ENCODE measurements around the gene MYO5B.

MYO5B gene

GRCh38 chr18:50187659-50188058 lies 7.3 kb downstream of the MYO5B start:
- DNase-seq, result no peak

- no peak for DNase-seq
These were observed 8.6 kb downstream of the MYO5B start for GRCh38 chr18:50186385-50186784.

GRCh38 chr18:50183556-50183955 lies 11.4 kb downstream of the MYO5B start:
- no peak for DNase-seq

GRCh38 chr18:50182511-50182910 lies 12.4 kb downstream of the MYO5B start:
- no peak for DNase-seq

- no peak for DNase-seq
These were observed 13.4 kb downstream of the MYO5B start for GRCh38 chr18:50181590-50181989.

GRCh38 chr18:50179465-50179864 lies 15.5 kb downstream of the MYO5B start:
- no peak for DNase-seq

GRCh38 chr18:50177294-50177992 lies 17.5 kb downstream of the MYO5B start:
- no peak for DNase-seq

GRCh38 chr18:50172367-50172766 lies 22.6 kb downstream of the MYO5B start:
- DNase-seq, result no peak

- no peak for DNase-seq
These were observed 23.5 kb downstream of the MYO5B start for GRCh38 chr18:50171406-50171805.

GRCh38 chr18:50170004-50170403 lies 24.9 kb downstream of the MYO5B start:
- no peak for DNase-seq

- DNase-seq, result no peak
These were observed 25.8 kb downstream of the MYO5B start for GRCh38 chr18:50169149-50169548.

GRCh38 chr18:50167966-50168365 lies 27.0 kb downstream of the MYO5B start:
- DNase-seq, result no peak

GRCh38 chr18:50166901-50167300 lies 28.0 kb downstream of the MYO5B start:
- no peak for DNase-seq

- DNase-seq, result no peak
These were observed 31.4 kb downstream of the MYO5B start for GRCh38 chr18:50163505-50163904.

- DNase-seq, result no peak
These were observed 32.3 kb downstream of the MYO5B start for GRCh38 chr18:50162486-50163304.

- no peak for DNase-seq
These were observed 33.2 kb downstream of the MYO5B start for GRCh38 chr18:50161597-50162205.

GRCh38 chr18:50159654-50160046 lies 35.3 kb downstream of the MYO5B start:
- DNase-seq, result no peak

GRCh38 chr18:50158866-50159653 lies 35.9 kb downstream of the MYO5B start:
- DNase-seq, result no peak

- no peak for DNase-seq
These were observed 39.5 kb downstream of the MYO5B start for GRCh38 chr18:50155406-50155805.

- no peak for DNase-seq
These were observed 40.5 kb downstream of the MYO5B start for GRCh38 chr18:50154420-50154819.

- DNase-seq, result no peak
These were observed 42.0 kb downstream of the MYO5B start for GRCh38 chr18:50152900-50153299.

- DNase-seq, result no peak
These were observed 43.0 kb downstream of the MYO5B start for GRCh38 chr18:50151926-50152325.

GRCh38 chr18:50144540-50144939 lies 50.4 kb downstream of the MYO5B start:
- no peak for DNase-seq
